Measurements from ENCODE around the gene EFTUD2. TPM values are rescaled to one million over a fixed set of nuclear protein-coding genes. Genes with fewer than 3 reads are reported as not detected.

Gene EFTUD2
- total and polyA plus RNA-seq, 2 donors (not counting 1 experiment from before 2014, with no cell fraction given), result 43.2 to 133 TPM

GRCh38 chr17:44863061-44863918 lies 36.0 kb downstream of the EFTUD2 start:
- DNase-seq (no peak), ATAC-seq (ENCODE audit: low read depth) (no peak)
- H3K4me1 Mint-ChIP-seq, result no peaks in the 10 kb centered on the region
- no peaks in the 10 kb centered on the region for H3K9me3 Mint-ChIP-seq (ENCODE audit: insufficient read depth)
- POLR2A ChIA-PET, result no interaction called here
- 97% methylated on average over 3 of the region's 12 CpGs for WGBS (ENCODE audit: insufficient coverage)
- no peaks in the 10 kb centered on the region for H3K27me3 Mint-ChIP-seq
- H3K27ac Mint-ChIP-seq, result no peak overlapping the region
- no peak overlapping the region for H3K27ac ChIP-seq (ENCODE audit: low read length in 2 of 2)
- no peaks in the 10 kb centered on the region for H3K9me3 ChIP-seq (ENCODE audit: control extremely low read depth in 1 of 3, control insufficient read depth in 2 of 3, insufficient read depth in 1 of 3, low read length in 2 of 3)
- H2AFZ ChIP-seq (ENCODE audit: insufficient read depth, low read depth, low read length, poor library complexity, severe bottlenecking), result no peak overlapping the region
- H3K36me3 ChIP-seq (replicated peaks in 1 of 2; ENCODE audit: control extremely low read depth in 1 of 2, control insufficient read depth in 1 of 2, extremely low read depth in 1 of 2, insufficient read depth in 2 of 2, low read length in 1 of 2), result peaks cover 4 to 85% of the 10 kb centered on the region in 2 experiments
- no peak overlapping the region for H3K4me3 ChIP-seq (ENCODE audit: control extremely low read depth in 1 of 5, extremely low read depth in 1 of 5, insufficient read depth in 1 of 5, low read depth in 2 of 5, low read length in 4 of 5)
- intact Hi-C loops (cut with micrococcal nuclease), result no loop called here
- CTCF ChIA-PET, result interaction anchor here (0.6 to 9.7 kb wide), 5 partner anchors 14 to 88 kb away, joined by 3 to 208 read pairs (median 4); no protein-coding TSS in a partner anchor
- H3K9ac ChIP-seq (ENCODE audit: low read length), result no peak overlapping the region
- H3K27me3 ChIP-seq (replicated peaks in 1 of 4; ENCODE audit: control extremely low read depth in 1 of 4, control insufficient read depth in 3 of 4, insufficient read depth in 4 of 4, low read length in 3 of 4), result no peaks in the 10 kb centered on the region
- no peaks in the 10 kb centered on the region for H3K4me1 ChIP-seq (ENCODE audit: control insufficient read depth in 2 of 2, insufficient read depth in 2 of 2, low read length in 2 of 2)
- H3K79me2 ChIP-seq (ENCODE audit: control insufficient read depth, insufficient read depth, low read length), result no peaks in the 10 kb centered on the region
- no peak overlapping the region for H3K4me2 ChIP-seq (replicated peaks; ENCODE audit: low read depth, low read length, poor library complexity, severe bottlenecking)
- TF ChIP-seq CTCF (IDR thresholded peaks at IDR 0.05) (no peak), EZH2 (IDR thresholded peaks at IDR 0.05; ENCODE audit: borderline replicate concordance, insufficient read depth, low read depth, low read length, poor library complexity, severe bottlenecking) (no peak)
- peaks cover 5% of the 10 kb centered on the region for H4K20me1 ChIP-seq (ENCODE audit: control insufficient read depth, insufficient read depth, low read length, poor library complexity, severe bottlenecking)
- H3K4me3 Mint-ChIP-seq, result no peak overlapping the region

- no peak overlapping the region for H3K4me3 ChIP-seq (ENCODE audit: control extremely low read depth in 1 of 5, extremely low read depth in 1 of 5, insufficient read depth in 1 of 5, low read depth in 2 of 5, low read length in 4 of 5)
- CTCF ChIA-PET, result interaction anchor here (0.6 to 9.7 kb wide), 5 partner anchors 13 to 88 kb away, joined by 3 to 208 read pairs (median 5); no protein-coding TSS in a partner anchor
- ATAC-seq (ENCODE audit: low read depth), result no peak
- H3K79me2 ChIP-seq (ENCODE audit: control insufficient read depth, insufficient read depth, low read length), result no peaks in the 10 kb centered on the region
- no peak for DNase-seq
- no peaks in the 10 kb centered on the region for H3K4me1 ChIP-seq (ENCODE audit: control insufficient read depth in 2 of 2, insufficient read depth in 2 of 2, low read length in 2 of 2)
- no peak overlapping the region for H3K27ac ChIP-seq (ENCODE audit: low read length in 2 of 2)
- no peaks in the 10 kb centered on the region for H3K27me3 ChIP-seq (replicated peaks in 1 of 4; ENCODE audit: control extremely low read depth in 1 of 4, control insufficient read depth in 3 of 4, insufficient read depth in 4 of 4, low read length in 3 of 4)
- Mint-ChIP-seq H3K4me3 (no peak overlapping the region), H3K27me3 (no peaks in the 10 kb centered on the region), H3K27ac (no peak overlapping the region), H3K9me3 (ENCODE audit: insufficient read depth) (no peaks in the 10 kb centered on the region), H3K4me1 (no peaks in the 10 kb centered on the region)
- no peaks in the 10 kb centered on the region for H3K9me3 ChIP-seq (ENCODE audit: control extremely low read depth in 1 of 3, control insufficient read depth in 2 of 3, insufficient read depth in 1 of 3, low read length in 2 of 3)
- 98% methylated on average over 8 of the region's 9 CpGs for WGBS (ENCODE audit: insufficient coverage)
- POLR2A ChIA-PET, result no interaction called here
- intact Hi-C loops (cut with micrococcal nuclease), result no loop called here
- no peak overlapping the region for H3K4me2 ChIP-seq (replicated peaks; ENCODE audit: low read depth, low read length, poor library complexity, severe bottlenecking)
- peaks cover 5% of the 10 kb centered on the region for H4K20me1 ChIP-seq (ENCODE audit: control insufficient read depth, insufficient read depth, low read length, poor library complexity, severe bottlenecking)
- no peak overlapping the region for H2AFZ ChIP-seq (ENCODE audit: insufficient read depth, low read depth, low read length, poor library complexity, severe bottlenecking)
- TF ChIP-seq CTCF (IDR thresholded peaks at IDR 0.05) (no peak), EZH2 (IDR thresholded peaks at IDR 0.05; ENCODE audit: borderline replicate concordance, insufficient read depth, low read depth, low read length, poor library complexity, severe bottlenecking) (no peak)
- H3K9ac ChIP-seq (ENCODE audit: low read length), result no peak overlapping the region
- peaks cover 3 to 83% of the 10 kb centered on the region in 2 experiments for H3K36me3 ChIP-seq (replicated peaks in 1 of 2; ENCODE audit: control extremely low read depth in 1 of 2, control insufficient read depth in 1 of 2, extremely low read depth in 1 of 2, insufficient read depth in 2 of 2, low read length in 1 of 2)
These were observed 36.8 kb downstream of the EFTUD2 start for GRCh38 chr17:44862278-44862914.

All from B cell (primary cell).